D721Med (cell line): ENCODE results near the gene RUFY1.
"Not testable (repeated sequence)": the region's sequence is repeated elsewhere in the genome, so short reads cannot be mapped to it uniquely, and the experiment has no call there.

ENCODE experiments used
- DNase-seq: peaks from one replicate; pipeline ENCODE4 v3.0.0; 2011; ENCODE audit warnings: low spot score; ENCODE audit not compliant: insufficient read length
- FAIRE-seq: peaks from 2 replicates; lab custom pipeline; 2011; peaks lifted over from hg19 to GRCh38; lab: Jason Lieb, UNC

RUFY1 gene

DNA sequence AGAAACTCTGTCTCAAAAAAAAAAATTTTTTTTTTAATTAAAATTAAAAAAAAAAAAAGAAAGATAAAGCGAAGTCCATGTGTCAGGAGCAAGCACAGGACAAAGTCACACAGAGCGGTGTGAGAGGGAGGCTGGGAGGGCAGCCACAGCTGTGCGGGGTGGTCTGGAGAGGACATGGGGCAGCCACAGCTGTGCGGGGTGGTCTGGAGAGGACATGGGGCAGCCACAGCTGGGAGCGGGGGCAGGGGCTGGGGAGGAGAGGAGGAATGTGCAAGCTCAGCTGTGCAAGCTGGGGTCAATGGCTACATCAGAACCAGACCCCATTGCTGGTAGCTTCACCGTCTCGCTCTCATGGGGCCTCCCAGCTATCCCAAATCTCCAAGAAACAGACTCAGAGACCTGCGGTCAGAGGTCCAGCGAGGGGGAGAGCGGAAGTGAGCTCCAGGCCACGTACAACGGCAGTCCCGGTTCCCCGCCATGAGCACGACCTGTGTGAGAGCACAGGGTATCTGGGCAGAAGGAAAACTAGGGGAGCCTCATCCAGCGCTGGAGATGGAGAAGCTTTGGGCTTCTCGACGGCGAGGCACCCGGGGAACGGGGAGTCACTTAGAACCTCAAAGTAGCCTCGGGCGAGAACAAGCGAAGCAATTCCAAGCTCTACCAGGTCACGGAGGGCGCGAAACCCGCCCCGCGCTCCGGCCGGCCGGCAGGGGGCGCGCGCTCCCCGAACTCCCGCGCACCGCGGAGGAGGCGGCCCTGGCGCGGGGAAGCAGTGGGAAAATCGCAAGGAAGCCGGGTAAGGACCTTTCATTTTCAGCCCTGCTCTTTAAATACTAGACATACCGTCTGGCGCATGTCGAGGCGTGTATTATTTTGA lies 107.2 kb downstream of the RUFY1 start:
- not testable (repeated sequence) for FAIRE-seq

GRCh38 chr5:179658179-179658856 lies 108.0 kb downstream of the RUFY1 start:
- not testable (repeated sequence) for DNase-seq, FAIRE-seq

More for the DNA sequence above, 107.2 kb downstream of the RUFY1 start:
- not testable (repeated sequence) for DNase-seq
